Measurements from ENCODE around the gene SLC26A11. TPM values are rescaled to one million over a fixed set of nuclear protein-coding genes. Genes with fewer than 3 reads are reported as not detected.
A peak's percentile ranks its signal among the peaks of the same experiment; 100 is the strongest.
"Not testable (repeated sequence)": the region's sequence is repeated elsewhere in the genome, so short reads cannot be mapped to it uniquely, and the experiment has no call there.

SLC26A11 gene
- total RNA-seq, 4 donors from 2014 or later: 10.0 to 38.7 (median 16.0) TPM

GRCh38 chr17:80195671-80196529 is 24.3 kb upstream of the SLC26A11 start:
- no peak overlapping the region for H3K4me3 ChIP-seq
- intact Hi-C loops (cut with DNase I; ENCODE audit: low total_unique reads): no loop called here
- no peaks in the 10 kb centered on the region for H3K9me3 ChIP-seq
- H3K36me3 ChIP-seq: no peaks in the 10 kb centered on the region
- DNase-seq: no peak
- H3K27ac ChIP-seq: no peak overlapping the region
- no peaks in the 10 kb centered on the region for H3K4me1 ChIP-seq
- no peaks in the 10 kb centered on the region for H3K27me3 ChIP-seq
- TF ChIP-seq POLR2A (IDR thresholded peaks at IDR 0.05): no peak
- TF ChIP-seq, protein P1, sequence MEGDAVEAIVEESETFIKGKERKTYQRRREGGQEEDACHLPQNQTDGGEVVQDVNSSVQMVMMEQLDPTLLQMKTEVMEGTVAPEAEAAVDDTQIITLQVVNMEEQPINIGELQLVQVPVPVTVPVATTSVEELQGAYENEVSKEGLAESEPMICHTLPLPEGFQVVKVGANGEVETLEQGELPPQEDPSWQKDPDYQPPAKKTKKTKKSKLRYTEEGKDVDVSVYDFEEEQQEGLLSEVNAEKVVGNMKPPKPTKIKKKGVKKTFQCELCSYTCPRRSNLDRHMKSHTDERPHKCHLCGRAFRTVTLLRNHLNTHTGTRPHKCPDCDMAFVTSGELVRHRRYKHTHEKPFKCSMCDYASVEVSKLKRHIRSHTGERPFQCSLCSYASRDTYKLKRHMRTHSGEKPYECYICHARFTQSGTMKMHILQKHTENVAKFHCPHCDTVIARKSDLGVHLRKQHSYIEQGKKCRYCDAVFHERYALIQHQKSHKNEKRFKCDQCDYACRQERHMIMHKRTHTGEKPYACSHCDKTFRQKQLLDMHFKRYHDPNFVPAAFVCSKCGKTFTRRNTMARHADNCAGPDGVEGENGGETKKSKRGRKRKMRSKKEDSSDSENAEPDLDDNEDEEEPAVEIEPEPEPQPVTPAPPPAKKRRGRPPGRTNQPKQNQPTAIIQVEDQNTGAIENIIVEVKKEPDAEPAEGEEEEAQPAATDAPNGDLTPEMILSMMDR (IDR thresholded peaks at IDR 0.05): peak; percentile 44 to 69 (median 58)

- DNase-seq: no peak
- H3K27me3 ChIP-seq: no peaks in the 10 kb centered on the region
- no peak for TF ChIP-seq POLR2A (IDR thresholded peaks at IDR 0.05)
- TF ChIP-seq, protein P1 (IDR thresholded peaks at IDR 0.05): no peak
- no peaks in the 10 kb centered on the region for H3K9me3 ChIP-seq
- no peak overlapping the region for H3K27ac ChIP-seq
- H3K36me3 ChIP-seq: no peaks in the 10 kb centered on the region
- H3K4me3 ChIP-seq: no peak overlapping the region
- intact Hi-C loops (cut with DNase I; ENCODE audit: low total_unique reads): no loop called here
- no peaks in the 10 kb centered on the region for H3K4me1 ChIP-seq
Measured at GRCh38 chr17:80196652-80197051, 23.6 kb upstream of the SLC26A11 start.

GRCh38 chr17:80198144-80198661 is 22.0 kb upstream of the SLC26A11 start:
- Histone ChIP-seq H3K27ac (no peak overlapping the region), H3K9me3 (no peaks in the 10 kb centered on the region), H3K4me1 (no peaks in the 10 kb centered on the region), H3K4me3 (no peak overlapping the region), H3K36me3 (no peaks in the 10 kb centered on the region), H3K27me3 (no peaks in the 10 kb centered on the region)
- intact Hi-C loops (cut with DNase I; ENCODE audit: low total_unique reads): no loop called here
- TF ChIP-seq, protein P1 (IDR thresholded peaks at IDR 0.05): no peak
- TF ChIP-seq POLR2A (IDR thresholded peaks at IDR 0.05): no peak
- no peak for DNase-seq

- H3K9me3 ChIP-seq; H3K36me3 ChIP-seq; H3K27me3 ChIP-seq; intact Hi-C loops (cut with DNase I; ENCODE audit: low total_unique reads); H3K27ac ChIP-seq; H3K4me3 ChIP-seq; H3K4me1 ChIP-seq; DNase-seq: not testable (repeated sequence)
Measured at GRCh38 chr17:80199295-80199694, 20.9 kb upstream of the SLC26A11 start.

DNA sequence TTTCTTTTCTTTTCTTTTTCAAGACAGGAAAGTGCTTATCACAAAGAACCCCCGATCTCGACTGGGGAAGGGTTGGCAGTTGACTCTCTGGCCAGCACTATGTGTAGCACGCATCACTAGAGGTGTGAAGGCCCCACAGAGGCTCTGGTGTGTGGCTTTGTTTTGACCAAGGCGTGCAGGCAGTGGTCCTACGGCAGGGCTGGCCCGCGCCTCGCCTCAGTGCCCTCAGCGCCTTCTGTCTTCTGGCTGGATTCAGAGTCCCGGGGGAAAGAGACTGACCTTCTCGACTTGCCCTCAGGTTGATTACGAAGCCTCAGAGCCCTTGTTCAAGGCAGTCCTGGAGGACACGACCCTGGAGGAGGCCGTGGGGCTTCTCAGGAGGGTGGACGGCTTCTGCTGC is 18.8 kb upstream of the SLC26A11 start:
- Histone ChIP-seq H3K4me3 (no peak overlapping the region), H3K9me3 (no peaks in the 10 kb centered on the region), H3K27ac (no peak overlapping the region), H3K4me1 (no peaks in the 10 kb centered on the region), H3K27me3 (no peaks in the 10 kb centered on the region), H3K36me3 (no peaks in the 10 kb centered on the region)
- TF ChIP-seq POLR2A (IDR thresholded peaks at IDR 0.05): no peak
- TF ChIP-seq, protein P1 (IDR thresholded peaks at IDR 0.05): no peak
- DNase-seq: no peak
- intact Hi-C loops (cut with DNase I; ENCODE audit: low total_unique reads): no loop called here

Measured in uterus (tissue), 4 donors.